HFF-Myc (cell line): ENCODE measurements around the gene KCNT1.

Experiments
- DNase-seq: peaks from one replicate; pipeline ENCODE4 v3.0.0-alpha.2; 2011; ENCODE audit warnings: low read depth; ENCODE audit errors: extremely low read depth
- H3K4me3 ChIP-seq: replicated peaks from 2 replicates; pipeline ENCODE4 v1.5.1; 2011; ENCODE audit warnings: low read depth, mild to moderate bottlenecking, control low read depth, low read length
- TF ChIP-seq, protein P1 (sequence below): IDR thresholded peaks from 2 replicates; pipeline ENCODE4 v1.5.1; 2012; ENCODE audit warnings: mild to moderate bottlenecking, low read depth, low read length, control low read depth; ENCODE audit errors: missing control alignments

KCNT1 gene

DNA sequence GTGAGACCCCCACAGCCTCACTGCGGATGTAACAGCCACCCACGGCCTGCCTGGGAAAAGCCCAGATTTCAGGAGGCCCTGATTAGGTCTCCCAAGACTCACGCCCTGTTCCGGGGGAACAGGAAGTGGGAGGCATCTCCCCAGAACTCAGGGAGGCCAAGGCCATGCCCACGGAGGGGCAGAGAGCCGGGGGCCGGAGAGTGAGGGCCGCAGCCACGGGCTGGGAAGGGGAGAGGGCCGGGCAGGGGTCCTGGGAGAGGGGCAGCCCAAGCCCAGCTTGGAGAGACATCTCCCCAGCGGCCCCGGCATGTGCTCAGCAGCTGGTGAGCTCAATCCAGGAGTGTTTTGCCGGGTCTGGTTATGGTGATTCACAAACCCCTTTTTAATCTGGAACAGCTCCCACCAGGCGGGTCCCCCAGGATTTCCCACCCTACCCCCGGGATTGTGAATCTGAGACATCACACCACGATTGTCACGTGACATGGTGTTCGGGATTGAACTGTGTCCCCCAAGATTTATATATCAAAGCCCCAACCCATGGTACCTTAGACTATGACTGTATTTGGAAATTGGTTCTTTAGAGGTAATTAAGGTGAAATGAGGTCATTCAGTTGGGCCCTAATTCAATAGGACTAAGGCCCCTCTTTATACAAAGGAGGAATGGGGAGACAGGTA, 26.6 kb downstream of the KCNT1 start:
- no peak for DNase-seq
- no peak overlapping the region for H3K4me3 ChIP-seq
- TF ChIP-seq, protein P1, sequence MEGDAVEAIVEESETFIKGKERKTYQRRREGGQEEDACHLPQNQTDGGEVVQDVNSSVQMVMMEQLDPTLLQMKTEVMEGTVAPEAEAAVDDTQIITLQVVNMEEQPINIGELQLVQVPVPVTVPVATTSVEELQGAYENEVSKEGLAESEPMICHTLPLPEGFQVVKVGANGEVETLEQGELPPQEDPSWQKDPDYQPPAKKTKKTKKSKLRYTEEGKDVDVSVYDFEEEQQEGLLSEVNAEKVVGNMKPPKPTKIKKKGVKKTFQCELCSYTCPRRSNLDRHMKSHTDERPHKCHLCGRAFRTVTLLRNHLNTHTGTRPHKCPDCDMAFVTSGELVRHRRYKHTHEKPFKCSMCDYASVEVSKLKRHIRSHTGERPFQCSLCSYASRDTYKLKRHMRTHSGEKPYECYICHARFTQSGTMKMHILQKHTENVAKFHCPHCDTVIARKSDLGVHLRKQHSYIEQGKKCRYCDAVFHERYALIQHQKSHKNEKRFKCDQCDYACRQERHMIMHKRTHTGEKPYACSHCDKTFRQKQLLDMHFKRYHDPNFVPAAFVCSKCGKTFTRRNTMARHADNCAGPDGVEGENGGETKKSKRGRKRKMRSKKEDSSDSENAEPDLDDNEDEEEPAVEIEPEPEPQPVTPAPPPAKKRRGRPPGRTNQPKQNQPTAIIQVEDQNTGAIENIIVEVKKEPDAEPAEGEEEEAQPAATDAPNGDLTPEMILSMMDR: no peak

DNA sequence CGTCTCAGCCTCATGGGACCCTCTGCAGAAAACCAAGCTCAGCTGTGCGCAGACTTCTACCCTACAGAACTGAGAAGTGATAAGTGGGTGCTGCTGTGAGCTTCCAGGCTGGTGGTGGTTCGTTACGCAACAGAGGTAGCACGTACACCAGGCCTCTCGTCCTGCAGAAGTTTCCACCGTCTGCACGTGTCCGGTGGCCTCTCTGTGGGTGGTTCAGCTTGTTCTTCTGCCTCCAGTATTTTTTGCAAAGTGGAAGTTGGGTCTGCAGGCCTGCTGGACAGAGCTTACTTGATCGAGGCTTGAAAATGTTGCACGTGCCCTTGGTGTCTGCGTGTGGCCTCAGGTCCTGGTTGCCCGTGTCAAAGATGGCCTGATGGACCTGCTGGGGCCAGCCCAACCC, 27.5 kb downstream of the KCNT1 start:
- TF ChIP-seq, protein P1: no peak
- no peak overlapping the region for H3K4me3 ChIP-seq
- no peak for DNase-seq

DNA sequence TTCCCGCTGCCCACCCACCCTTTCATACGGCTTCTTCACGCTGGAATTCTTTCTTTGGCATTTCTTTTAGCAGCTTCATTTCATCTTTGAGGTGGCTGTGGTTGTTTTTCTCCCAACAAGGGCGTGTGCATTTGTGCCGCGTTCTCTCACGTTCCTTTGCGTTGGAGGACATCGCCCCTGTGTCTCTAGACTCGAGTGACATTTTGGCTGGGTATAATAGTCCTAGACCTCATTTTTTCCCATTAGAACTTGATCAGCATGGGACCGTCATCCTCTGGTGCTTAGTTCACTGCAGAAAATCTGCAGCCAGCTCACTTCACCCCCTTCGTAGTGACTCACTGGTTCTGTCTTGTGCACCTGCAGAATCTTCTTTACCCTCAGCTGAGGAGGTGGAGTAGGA, 29.5 kb downstream of the KCNT1 start:
- no peak for DNase-seq
- TF ChIP-seq, protein P1: no peak

DNA sequence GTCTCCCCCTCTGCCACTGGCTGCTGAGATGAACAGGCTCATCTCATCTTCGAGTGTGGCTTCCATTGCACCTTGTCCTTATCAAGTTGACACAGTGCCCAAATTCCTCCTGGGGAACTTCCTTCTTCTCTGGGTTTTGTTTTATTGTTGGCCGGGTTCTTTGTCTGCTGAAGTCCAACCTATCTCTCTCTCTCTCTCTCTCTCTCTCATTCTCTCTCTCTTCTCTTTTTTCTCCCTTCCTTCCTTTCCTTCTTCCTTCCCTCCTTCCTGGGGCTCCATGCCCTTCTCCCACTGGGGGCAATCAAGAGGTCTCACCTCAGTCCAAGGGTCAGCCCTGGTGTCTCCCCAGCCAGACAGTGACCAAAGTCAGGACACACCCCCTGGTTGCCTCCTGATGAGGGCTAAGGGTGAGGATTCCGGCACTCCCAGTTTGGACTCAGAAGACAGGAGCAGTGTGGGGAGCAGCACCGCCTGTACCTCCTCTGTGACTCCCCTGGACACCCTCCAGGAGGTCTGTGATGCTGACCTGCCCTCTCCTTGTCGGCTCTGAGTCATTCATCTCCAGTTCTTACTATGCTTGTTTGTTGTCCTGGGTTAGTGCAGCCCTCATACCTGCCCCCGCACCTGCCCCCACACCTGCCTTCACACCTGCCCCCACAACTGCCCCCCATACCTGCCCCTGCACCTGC, 30.7 kb downstream of the KCNT1 start:
- TF ChIP-seq, protein P1: no peak
- H3K4me3 ChIP-seq: no peak overlapping the region
- no peak for DNase-seq

More for the DNA sequence above, 29.5 kb downstream of the KCNT1 start:
- H3K4me3 ChIP-seq: no peak overlapping the region

DNA sequence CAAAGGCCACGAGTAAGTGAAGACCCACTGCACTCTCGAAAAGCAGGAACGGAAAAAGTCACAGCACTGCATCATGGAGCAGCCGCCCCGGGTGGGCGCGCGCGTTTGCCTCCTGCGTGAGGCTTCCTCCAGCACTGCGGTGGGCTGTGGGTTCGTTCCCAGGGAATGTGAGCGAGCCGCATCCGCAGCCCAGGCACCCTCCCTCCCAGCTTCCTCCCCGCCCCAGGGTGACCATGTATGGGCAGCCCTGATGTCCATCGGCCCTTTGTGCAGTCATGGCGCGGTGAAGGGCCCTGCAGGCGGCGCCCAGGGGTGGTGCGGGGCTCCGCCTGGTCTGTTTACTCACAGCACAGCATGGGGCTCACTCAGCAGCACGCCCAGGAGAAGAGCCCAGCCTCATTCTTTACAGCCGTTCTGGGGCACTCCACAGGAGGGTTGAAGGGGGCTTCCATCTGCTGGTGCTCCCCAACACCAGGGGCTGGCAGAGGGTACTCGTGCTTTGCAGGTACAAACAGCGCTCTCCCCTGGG, 32.7 kb downstream of the KCNT1 start:
- no peak overlapping the region for H3K4me3 ChIP-seq
- no peak for DNase-seq
- TF ChIP-seq, protein P1: no peak

DNA sequence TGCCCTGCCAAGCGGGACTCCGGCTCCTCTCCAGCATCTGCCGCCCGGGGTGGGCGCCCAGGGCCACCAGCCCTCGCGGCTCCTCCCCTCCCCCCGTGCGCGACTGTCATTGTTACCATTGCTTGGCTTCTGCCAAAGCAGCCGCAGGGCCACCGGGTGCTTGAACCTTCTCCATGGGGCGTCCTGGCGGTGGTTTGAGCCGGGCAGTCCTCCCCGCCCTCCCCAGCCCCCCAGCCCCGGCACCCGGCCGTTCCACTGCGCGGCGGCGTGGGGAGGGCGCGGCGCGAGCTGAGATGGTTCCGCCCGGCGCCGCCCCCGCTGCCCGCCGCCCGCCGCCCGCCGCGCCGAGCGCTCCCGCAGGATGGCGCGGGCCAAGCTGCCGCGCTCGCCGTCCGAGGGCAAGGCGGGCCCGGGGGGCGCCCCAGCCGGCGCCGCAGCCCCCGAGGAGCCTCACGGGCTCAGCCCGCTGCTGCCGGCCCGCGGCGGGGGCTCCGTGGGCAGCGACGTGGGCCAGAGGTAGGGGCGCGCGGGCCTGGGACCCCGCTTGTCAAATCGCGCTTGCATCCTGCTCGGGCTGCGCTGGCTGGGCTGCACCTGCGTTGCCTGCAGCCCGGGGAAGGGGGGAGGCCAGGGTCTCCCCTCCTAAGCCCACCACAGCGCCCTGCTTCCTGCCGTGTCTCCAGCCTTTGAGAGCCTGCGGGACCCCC, 34.4 kb downstream of the KCNT1 start:
- TF ChIP-seq, protein P1: no peak
- no peak overlapping the region for H3K4me3 ChIP-seq
- DNase-seq: no peak
